GM19193 (cell line): ENCODE data around the gene PITPNC1.

Experiments
- POLR2A ChIP-seq: IDR thresholded peaks from 4 replicates; pipeline ENCODE4 v1.6.1; 2011; ENCODE audit not compliant: insufficient read depth, insufficient read length; ENCODE audit errors: extremely low read depth

PITPNC1 gene

DNA sequence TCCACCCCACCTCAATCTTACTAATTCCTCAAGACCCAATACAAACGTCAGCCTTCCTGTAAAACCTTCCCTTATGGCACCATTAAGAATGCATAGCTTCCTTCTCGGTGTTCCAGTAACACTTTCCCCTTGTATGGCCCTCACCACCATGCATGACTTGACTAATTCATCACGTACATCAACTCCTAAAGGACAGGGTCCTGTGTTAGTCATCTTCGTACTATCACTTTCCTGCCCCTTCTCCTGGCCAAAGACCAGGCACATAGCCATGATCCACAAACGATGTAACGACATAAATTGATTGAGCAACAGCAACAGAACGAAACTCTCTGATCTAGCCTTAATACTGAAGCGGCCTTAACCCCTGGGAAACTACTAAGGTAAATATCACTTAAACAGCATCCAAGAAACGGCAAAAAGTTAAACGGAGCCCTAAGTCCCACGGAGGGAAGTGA, 11.3 kb upstream of the PITPNC1 start:
- no peak for TF ChIP-seq POLR2A

DNA sequence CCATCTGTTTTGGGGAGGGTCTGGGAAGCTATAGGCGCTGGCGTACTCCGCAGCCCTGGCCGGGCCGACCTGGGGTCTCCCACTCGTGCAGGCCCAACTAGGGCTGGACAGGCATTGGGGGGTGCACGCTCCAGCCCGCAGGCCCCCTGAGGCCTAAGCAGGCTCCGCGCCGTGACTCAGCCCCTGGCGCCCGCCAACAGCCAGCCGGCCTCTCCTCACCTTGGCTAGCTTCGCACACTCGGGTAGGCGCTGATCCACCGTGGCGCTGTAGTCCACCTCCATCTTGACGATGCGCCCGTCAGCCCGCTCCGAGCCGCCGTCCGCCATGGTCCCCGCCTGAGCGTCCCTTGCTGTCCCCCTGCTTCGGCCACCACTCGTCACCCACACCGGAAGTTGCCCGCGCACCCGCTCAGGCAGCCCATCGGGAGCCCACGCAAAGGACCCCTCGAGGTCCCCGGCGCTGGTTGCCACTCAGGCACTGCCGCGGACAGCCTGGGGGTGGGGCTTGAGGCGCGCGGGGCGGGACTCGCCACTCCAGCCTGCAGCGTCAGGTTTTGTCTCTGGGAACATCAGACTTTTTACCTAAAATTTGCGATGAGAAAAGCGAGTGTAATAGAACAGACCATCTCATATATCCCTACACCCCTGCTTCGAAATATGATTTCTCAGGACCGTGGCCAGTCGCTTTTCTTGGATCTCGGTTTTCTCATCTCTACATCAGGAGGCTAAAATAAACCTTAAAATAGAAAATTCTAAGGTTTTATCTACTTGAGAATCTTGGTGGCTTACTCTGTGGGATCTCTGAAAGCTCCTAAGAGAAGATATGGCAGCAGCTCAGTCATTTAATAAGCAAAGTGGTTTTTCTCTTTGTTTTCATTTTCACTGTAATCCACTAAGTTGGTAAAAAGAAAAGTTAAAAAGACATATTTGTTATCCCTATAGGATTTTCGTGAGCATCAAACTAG, 10.6 kb upstream of the PITPNC1 start, which contains the start of gene PSMD12:
Gene PSMD12, minus strand, starts transcription at position 385 of the 965 bp plus-strand sequence. Its CDS starts 58 bp downstream, at position 327.
- TF ChIP-seq POLR2A = peak; percentile 91

DNA sequence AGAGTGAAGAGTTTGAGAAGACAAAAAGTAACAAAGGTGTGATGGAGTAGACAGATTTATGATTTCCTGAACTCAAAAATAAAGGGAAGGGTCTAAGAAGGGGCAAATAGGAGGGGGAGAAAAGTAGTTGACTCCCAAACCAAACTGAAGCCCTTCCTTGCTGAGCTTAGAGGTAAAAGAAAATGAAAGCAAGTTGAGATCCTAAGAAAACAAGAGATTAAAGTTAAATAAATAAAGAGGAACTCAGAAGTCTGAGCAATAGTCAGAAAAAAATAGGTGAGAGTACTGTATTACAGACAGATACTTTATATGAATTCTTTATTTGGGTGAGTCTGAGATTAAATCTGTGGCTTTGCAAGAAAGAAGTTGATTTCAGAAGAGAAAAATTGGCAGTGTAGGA, 7.4 kb upstream of the PITPNC1 start:
- TF ChIP-seq POLR2A = no peak

DNA sequence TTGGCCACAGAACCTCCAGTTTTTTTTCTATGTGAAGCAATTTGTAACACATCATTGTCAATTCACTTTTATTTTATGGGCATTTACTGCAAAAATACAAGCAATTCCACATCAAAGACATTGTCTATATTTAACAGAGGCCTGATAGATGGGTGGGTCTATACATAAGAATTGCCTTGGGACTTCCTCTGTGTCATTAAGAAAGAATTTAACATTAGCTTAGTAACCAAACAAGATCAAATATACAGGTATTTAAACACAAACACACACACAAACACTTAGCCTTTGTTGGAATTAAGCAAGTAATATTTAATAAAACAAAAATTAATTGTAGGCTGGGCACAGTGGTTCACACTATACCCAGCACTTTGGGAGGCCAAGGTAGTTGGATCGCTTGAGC, 4.3 kb upstream of the PITPNC1 start:
- TF ChIP-seq POLR2A = no peak

DNA sequence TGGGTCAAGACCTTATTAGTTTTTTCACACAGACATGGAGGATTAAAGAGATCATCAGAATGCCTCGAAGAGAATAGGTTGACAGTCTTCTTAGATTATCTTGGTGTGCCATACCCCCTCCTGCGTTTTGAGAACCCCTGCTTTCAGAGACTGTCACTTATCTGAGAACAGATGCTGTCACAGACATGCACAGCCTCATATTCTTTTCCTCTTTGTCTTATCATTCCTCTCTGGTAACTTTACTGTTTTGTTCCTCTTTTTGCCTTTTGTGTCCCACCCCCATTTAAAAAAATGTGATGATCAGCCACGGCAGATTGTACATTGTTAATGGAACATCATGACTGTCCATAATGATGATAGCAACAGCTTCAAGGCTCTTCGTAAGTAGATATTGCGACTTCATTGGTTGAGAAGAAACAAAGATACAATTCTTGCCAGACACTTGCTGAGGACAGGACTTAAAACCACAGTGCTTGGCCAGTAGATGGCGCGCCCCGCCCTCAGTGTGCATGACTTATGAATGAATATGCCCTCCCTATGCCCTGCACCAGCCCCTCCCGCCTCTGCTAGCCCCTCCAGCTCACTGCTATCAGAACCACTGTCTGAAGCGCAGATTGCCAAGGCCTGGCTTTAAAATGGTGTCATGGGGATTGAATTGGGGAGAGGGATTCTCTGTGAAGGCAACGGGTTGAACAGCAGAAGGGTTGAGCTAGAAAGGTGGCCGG, 2.6 kb upstream of the PITPNC1 start:
- no peak for TF ChIP-seq POLR2A

DNA sequence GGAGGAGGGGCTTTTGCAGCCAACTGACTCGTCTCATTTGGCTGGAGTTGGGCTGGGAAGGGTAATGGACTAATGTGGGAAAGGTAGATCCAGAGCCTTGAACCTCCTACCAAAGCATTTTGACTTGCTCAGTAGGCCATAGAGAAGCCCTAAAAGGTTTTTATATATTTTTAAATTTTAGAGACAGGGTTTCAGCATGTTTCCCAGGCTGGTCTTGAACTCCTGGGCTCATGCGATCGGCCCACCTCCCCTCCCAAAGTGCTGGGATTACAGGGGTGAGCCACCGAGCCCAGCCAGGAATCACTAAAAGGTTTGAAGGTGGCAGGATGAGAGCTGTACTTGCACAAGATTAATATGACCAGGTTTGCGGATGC, 2.0 kb upstream of the PITPNC1 start:
- no peak for TF ChIP-seq POLR2A

DNA sequence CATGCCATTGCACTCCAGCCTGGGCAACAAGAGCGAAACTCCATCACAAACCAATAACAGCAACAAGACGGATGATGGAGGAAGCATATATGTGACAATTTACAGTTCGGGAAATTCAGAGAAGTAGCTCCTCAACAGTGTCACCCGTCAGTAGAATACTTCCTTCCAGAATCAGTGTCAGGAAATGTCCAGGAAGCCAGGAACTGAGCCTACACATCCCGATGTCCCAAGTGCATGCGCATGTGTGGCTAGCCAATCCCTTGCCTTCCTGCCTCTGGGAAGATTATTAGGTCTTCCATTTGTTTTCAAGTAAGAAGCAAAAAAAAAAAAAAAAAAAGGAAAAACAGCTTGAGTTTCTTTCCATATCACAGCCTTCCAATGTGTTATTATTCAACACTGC, 1.4 kb upstream of the PITPNC1 start:
- TF ChIP-seq POLR2A = no peak

DNA sequence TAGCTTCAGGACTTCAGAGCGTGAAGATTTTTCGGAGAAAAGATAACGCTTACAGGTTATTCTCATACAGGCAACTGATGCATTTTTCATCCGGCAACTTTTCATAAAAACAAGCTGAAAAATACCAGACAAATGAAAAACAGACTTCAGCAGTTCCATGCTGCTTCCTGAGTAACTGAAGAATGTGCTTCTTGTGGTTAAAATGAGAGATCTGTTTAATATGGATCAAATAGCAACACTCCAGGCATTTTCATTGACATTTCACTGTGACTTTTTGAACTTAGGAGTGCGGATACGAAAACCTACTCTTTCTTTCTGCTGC, 705 bp upstream of the PITPNC1 start:
- no peak for TF ChIP-seq POLR2A

DNA sequence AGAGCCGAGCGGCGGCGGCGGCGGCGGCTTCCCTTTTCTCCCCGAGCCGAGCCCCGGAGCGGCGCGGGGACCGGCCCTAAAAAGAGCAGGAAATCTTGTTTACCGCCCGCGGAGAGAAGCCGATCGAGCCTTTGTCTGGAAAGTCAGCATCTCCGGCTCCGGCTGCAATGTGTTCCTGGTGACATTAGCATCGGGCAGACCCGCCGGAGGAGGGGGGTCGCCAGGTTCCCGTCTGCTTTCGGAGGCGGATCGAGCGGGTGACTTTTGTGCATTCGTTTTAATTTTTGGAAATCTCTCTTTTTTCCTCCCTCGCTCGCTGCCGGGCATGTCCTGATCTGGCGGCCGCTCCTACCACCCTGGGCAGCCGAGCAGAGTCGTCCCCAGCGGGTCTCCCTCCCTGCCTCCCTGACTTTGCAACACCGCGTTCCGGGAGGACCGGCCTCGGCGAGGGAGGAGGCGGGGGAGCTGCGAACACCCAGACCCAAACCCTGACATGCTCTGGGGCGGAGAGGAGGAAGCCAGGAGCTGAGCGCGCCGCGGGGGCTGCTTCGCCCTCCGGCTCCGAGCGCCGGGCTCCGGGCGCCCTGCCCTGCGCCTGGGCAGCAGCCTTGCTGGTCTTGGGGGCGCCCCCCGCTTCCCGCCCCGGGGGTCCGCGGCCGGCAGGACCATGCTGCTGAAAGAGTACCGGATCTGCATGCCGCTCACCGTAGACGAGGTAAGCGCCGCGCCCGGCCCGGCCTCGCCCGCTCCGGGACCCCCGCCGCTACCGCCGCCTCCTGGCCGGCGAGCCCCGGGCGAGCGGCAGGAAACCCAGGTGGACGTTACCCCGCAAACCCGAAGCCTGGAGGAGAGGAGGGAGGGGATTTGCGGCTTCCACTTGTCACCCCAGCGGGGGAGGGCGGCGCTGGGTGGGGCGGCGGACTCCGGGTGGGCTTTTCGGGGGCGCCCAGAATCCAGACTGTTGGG, 690 bp downstream of the PITPNC1 start:
- no peak for TF ChIP-seq POLR2A

DNA sequence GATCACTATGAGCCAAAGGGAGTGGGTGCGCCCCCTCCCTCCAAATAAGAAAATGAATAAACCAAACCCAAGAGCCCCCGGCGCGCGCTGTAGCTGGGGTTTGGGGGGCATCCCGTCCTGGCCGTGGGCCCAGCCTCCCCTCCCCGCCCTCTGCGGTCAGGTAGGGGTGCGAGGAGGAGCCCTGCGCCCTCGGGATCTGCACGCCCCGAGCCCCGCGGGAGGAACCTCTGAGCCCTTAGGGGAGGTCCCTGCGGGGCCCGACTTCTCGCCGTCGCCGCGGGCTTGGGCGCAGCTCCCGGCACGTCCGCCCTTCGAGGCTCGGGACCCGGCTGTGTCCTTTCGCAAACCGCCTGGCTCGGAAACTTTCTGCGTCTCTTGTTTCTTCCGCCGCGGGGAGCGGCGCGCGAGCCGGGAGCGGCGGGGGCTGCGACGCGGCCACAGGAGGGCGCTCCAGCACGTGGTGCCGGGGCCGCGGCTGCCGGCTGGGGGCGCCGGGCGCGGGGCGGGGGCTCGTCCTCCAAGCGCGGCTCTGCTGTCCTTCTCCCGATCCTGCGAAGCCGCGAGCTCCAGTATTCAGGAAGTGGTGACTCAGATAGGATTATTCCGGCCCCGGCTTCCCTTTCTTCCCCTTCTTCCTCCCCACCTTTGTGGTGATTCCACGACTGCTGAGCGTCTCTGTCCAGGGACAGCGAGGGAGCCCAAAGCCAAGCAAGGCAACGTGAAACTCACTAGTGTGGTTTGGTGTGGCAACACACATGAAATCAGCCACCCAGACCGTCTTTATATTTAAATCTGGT, 1.6 kb downstream of the PITPNC1 start:
- peak; percentile 47 for TF ChIP-seq POLR2A

DNA sequence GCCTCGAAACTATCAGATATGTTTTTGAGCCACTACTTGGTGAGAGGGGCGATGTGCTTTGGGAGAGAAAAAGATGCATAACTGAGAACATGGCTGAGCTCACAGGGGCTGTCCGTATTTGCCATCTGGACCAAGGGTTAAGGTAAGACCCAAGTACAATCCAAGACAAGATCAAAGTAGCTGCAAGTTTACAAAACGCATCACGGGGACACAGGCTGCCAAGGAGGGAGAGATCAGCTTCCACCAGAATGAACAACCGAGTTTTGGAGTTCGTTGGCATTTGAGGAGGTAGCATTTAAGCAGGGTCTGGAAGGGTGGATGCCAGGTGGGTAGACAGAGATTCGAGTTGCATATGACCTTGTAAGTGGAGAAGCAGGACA, 2.2 kb downstream of the PITPNC1 start:
- no peak for TF ChIP-seq POLR2A

DNA sequence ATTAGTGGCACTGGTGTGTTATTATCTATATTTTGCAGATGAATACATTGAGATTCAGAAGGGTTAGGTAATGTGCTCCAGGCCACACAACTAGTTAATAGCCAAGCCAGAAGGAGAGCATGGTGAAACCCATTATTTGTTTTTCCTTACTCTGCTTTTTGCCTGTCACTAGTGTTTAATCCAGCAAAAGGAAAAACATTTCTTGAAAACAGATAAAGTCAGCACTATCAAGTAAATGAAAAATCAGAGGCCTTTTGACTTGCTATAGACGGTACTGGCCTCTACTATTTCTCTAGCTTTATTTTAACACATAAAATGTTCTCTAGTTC, 4.8 kb downstream of the PITPNC1 start:
- TF ChIP-seq POLR2A = no peak

DNA sequence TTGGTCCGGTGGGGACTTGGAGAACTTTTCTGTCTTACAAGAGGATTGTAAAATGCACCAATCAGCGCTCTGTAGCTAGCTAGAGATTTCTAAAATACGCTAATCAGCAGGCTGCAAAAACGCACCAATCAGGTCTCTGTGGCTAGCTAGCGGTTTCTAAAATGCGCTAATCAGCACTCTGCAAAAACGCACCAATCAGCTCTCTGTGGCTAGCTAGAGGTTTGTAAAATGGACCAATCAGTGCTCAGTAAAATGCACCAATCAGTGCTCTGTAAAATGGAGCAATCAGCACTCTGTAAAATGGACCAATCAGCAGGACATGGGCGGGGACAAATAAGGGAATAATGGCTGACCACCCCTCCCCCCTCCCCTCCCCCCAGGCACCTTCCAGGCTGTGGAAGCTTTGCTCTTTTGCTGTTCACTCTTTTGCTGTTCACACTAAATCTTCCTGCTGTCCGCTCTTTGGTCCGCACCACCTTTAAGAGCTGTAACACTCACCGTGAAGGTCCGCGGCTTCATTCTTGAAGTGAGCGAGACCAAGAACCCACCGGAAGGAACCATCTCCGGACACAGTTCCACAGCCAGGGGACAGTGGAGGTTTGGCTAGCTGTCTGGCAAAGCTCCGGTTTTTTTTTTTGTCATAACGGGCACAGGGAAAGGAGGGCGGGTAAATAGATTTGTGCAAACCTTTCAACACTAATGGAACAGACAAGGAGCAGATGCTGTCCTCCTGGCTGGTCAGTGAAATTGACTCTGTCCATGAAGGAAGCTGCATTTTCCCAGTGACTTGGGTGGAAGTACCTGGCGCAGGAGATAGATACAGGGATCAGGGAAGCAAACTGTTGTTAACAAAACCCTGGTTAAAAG, 8.3 kb downstream of the PITPNC1 start:
- TF ChIP-seq POLR2A = no peak
